GM13976 (cell line): ENCODE measurements around the gene KIAA0753.
"Not testable (repeated sequence)": the region's sequence is repeated elsewhere in the genome, so short reads cannot be mapped to it uniquely, and the experiment has no call there.

Experiments used
- DNase-seq: peaks from one replicate; pipeline ENCODE4 v3.0.0; 2012; ENCODE audit warnings: low spot score
- CTCF ChIP-seq: IDR thresholded peaks from 2 replicates; pipeline ENCODE4 v1.5.1; 2012; ENCODE audit warnings: borderline replicate concordance, mild to moderate bottlenecking; ENCODE audit not compliant: insufficient read depth; ENCODE audit errors: extremely low read depth, missing control alignments, control extremely low read depth
- in situ Hi-C: fragments of 300-500 bp; cut with MboI; formaldehyde crosslinking; loops from one replicate; pipeline ENCODE4 v1.12.0; 2022; ENCODE audit warnings: low sequenced_read_pairs, mixed read lengths, inconsistent platforms; ENCODE audit not compliant: unreplicated experiment

The KIAA0753 gene

GRCh38 chr17:6577686-6578263 is 62.7 kb downstream of the KIAA0753 start:
- DNase-seq, result no peak
- in situ Hi-C loops, result no loop called here

DNA sequence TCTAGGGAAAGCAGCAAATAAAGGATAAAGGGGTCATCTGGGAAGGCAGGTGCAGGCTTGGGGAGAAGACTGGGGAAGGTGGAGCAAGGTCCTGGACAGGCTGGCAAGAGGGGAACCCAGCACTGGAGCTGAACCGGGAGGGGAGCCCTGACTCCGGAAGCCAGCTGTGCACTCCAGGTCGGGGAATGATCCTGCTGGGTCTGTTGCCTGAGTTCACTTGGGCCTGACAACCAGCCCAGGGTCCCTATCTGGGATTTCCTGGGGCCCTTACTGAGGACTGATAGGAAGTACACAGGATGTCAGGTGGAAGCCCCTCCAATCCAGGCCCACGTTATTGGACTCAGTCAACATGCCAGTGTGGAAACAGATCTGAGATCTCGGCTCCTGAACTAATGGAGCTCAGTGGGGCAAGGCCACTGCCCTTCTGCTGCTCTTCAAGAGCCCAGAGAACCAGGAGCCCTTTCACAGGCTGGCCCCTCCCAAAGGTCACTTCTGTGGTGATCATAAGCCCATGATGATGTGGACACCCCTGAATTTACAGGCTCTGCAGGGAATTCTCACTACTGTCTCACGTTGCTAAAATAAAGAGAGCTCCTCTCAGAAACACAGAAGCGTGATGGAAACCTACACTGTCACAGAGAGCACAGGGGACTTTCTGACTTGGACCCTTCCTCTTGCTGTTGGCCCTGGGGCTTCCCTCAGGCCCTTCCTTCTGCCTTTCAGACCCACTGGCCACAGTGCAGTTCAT is 64.3 kb downstream of the KIAA0753 start:
- peak; percentile 25 for DNase-seq
- in situ Hi-C loops, result no loop called here
- TF ChIP-seq CTCF, result no peak

More at GRCh38 chr17:6577686-6578263, 62.7 kb downstream of the KIAA0753 start:
- TF ChIP-seq CTCF, result no peak

GRCh38 chr17:6575596-6575988 is 64.9 kb downstream of the KIAA0753 start:
- DNase-seq, result no peak
- no peak for TF ChIP-seq CTCF
- in situ Hi-C loops, result no loop called here

DNA sequence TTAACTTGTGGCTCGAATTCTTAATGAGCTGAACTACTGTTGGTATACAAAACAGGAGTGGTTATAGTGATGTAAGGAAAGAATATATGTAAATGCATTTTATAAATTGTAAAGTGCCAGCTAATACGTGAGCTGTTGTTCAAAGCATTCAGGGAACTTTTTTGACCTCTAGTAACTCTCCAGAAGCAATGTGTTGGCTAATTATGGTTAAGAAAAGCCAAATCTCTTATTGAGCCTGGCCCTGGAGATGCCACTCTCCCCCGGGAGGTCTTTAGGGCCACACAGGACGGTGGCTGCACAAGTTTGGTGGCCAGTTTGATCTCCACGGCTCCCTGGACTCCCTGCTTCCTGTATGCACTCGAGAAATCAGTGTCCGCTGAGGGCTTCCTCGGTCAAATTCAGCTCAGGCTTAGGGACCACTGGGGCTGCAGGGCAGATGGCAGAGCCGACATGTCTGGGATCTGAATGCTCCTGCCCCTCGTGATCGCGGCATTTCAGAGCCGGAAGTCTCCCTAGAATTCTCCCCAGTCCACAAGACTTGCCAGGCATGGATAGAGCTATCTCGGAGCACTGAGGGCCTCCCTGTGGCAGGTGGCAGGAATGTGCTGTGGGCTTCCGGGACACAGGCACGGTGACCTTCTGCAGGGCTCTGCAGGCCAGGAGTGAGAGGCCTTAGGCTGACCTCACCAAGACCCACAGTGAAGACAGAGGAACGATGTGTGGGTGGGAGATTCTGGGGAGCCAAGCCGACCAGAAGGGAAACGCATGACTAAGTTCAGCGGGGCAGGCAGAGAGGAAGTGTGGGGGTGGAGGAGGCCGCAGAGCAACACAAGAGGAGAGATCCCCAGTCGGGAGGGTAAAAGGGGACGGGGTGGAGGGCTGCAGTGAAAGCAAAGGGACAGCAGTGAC is 65.6 kb downstream of the KIAA0753 start:
- in situ Hi-C loops, result no loop called here
- DNase-seq, result peak; percentile 81
- no peak for TF ChIP-seq CTCF

- no peak for DNase-seq
- in situ Hi-C loops, result no loop called here
- no peak for TF ChIP-seq CTCF
Observed at GRCh38 chr17:6573982-6574686, 66.4 kb downstream of the KIAA0753 start.

GRCh38 chr17:6573495-6573894 is 67.0 kb downstream of the KIAA0753 start:
- in situ Hi-C loops, DNase-seq: not testable (repeated sequence)

DNA sequence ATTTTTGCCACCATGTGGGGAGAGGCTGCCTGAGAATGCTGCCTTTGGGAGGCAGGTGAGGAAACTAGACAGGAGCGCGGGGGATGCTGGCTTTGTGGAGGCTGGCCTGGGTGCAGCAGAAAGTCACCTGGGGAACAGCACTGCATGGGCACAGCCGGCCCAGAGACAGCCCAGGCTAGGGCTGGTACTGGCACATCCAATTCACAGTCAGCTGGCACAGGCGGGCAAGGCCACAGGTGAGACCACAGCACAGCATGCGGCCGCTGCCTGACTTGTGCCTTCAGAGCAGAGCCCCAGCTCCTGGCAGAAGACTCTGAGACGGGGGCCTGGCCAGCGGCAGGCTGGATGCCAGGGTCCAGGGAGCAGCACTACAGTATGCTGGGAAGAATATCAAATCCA is 67.5 kb downstream of the KIAA0753 start:
- no peak for TF ChIP-seq CTCF
- DNase-seq, result no peak
- in situ Hi-C loops, result no loop called here
